HEK293T (cell line): ENCODE data around the gene PFDN1.

ENCODE experiments used
- ARNT ChIP-seq: fragments of 450-650 bp; IDR thresholded peaks from 2 replicates; pipeline ENCODE4 v1.6.1; 2017; ENCODE audit warnings: mild to moderate bottlenecking
- BHLHE40 ChIP-seq: fragments of 450-650 bp; IDR thresholded peaks from 2 replicates; pipeline ENCODE4 v1.6.1; 2016; ENCODE audit warnings: mild to moderate bottlenecking, moderate library complexity, borderline replicate concordance
- ELF4 ChIP-seq: fragments of 450-650 bp; IDR thresholded peaks from 2 replicates; pipeline ENCODE4 v1.6.1; 2017; ENCODE audit warnings: antibody characterized with exemption
- FOXA1 ChIP-seq: fragments of 450-650 bp; IDR thresholded peaks from 2 replicates; pipeline ENCODE4 v1.6.1; 2016; ENCODE audit warnings: mild to moderate bottlenecking
- FOXM1 ChIP-seq: fragments of 450-650 bp; IDR thresholded peaks from 2 replicates; pipeline ENCODE4 v1.6.1; 2017; ENCODE audit warnings: mild to moderate bottlenecking, borderline replicate concordance
- HDGF ChIP-seq: fragments of 450-650 bp; IDR thresholded peaks from 2 replicates; pipeline ENCODE4 v1.6.1; 2017; ENCODE audit warnings: antibody characterized with exemption, borderline replicate concordance
- NFRKB ChIP-seq: fragments of 450-650 bp; IDR thresholded peaks from 2 replicates; pipeline ENCODE4 v1.6.1; 2016; ENCODE audit warnings: mild to moderate bottlenecking, moderate library complexity
- PKNOX1 ChIP-seq: fragments of 450-650 bp; IDR thresholded peaks from 2 replicates; pipeline ENCODE4 v1.6.1; 2016
- SP1 ChIP-seq: fragments of 450-650 bp; IDR thresholded peaks from 2 replicates; pipeline ENCODE4 v1.6.1; 2017
- SUZ12 ChIP-seq: fragments of 450-650 bp; IDR thresholded peaks from 2 replicates; pipeline ENCODE4 v1.6.1; 2016; ENCODE audit warnings: mild to moderate bottlenecking
- ZNF384 ChIP-seq: fragments of 450-650 bp; IDR thresholded peaks from 2 replicates; pipeline ENCODE4 v1.6.1; 2016

- TF ChIP-seq SUZ12 (no peak), PKNOX1 (no peak), ELF4 (no peak), NFRKB (no peak), FOXM1 (no peak), ZNF384 (no peak), SP1 (no peak), BHLHE40 (no peak), FOXA1 (no peak), ARNT (no peak), HDGF (no peak)
Observed at GRCh38 chr5:140232731-140233130, 70.2 kb downstream of the PFDN1 start.
